ENCODE data around the gene CHCHD3.

Gene CHCHD3

GRCh38 chr7:132797152-132797551 lies 284.7 kb downstream of the CHCHD3 start:
- DNase-seq = no peak

GRCh38 chr7:132793474-132793873 lies 288.4 kb downstream of the CHCHD3 start:
- no peak for DNase-seq

- no peak for DNase-seq
These were observed 290.9 kb downstream of the CHCHD3 start for GRCh38 chr7:132791036-132791435.

- no peak for DNase-seq
These were observed 291.8 kb downstream of the CHCHD3 start for GRCh38 chr7:132790104-132790503.

- no peak for DNase-seq
These were observed 292.6 kb downstream of the CHCHD3 start for GRCh38 chr7:132789281-132789680.

- DNase-seq = no peak
These were observed 296.0 kb downstream of the CHCHD3 start for GRCh38 chr7:132785870-132786269.

- no peak for DNase-seq
These were observed 297.5 kb downstream of the CHCHD3 start for GRCh38 chr7:132784406-132784805.

GRCh38 chr7:132783824-132784223 lies 298.1 kb downstream of the CHCHD3 start:
- peak; percentile 83 for DNase-seq

- peak; percentile 73 for DNase-seq
These were observed 298.9 kb downstream of the CHCHD3 start for GRCh38 chr7:132782777-132783640.

- DNase-seq = no peak
These were observed 301.1 kb downstream of the CHCHD3 start for GRCh38 chr7:132780822-132781221.

- peak; percentile 90 for DNase-seq
These were observed 302.7 kb downstream of the CHCHD3 start for GRCh38 chr7:132779164-132779563.

- DNase-seq = no peak
These were observed 303.1 kb downstream of the CHCHD3 start for GRCh38 chr7:132778761-132779160.

GRCh38 chr7:132777956-132778355 lies 303.9 kb downstream of the CHCHD3 start:
- no peak for DNase-seq

GRCh38 chr7:132777414-132777813 lies 304.5 kb downstream of the CHCHD3 start:
- no peak for DNase-seq

GRCh38 chr7:132776048-132776620 lies 305.8 kb downstream of the CHCHD3 start:
- DNase-seq = no peak

- DNase-seq = no peak
These were observed 308.3 kb downstream of the CHCHD3 start for GRCh38 chr7:132773527-132773956.

- no peak for DNase-seq
These were observed 310.6 kb downstream of the CHCHD3 start for GRCh38 chr7:132771301-132771730.

- DNase-seq = no peak
These were observed 311.8 kb downstream of the CHCHD3 start for GRCh38 chr7:132770055-132770454.

- DNase-seq = no peak
These were observed 312.6 kb downstream of the CHCHD3 start for GRCh38 chr7:132769280-132769679.

- DNase-seq = no peak
These were observed 313.8 kb downstream of the CHCHD3 start for GRCh38 chr7:132768099-132768498.

- DNase-seq = no peak
These were observed 314.5 kb downstream of the CHCHD3 start for GRCh38 chr7:132767378-132767777.

- no peak for DNase-seq
These were observed 315.2 kb downstream of the CHCHD3 start for GRCh38 chr7:132766660-132767059.

- DNase-seq = no peak
These were observed 316.0 kb downstream of the CHCHD3 start for GRCh38 chr7:132765861-132766260.

- DNase-seq = no peak
These were observed 317.1 kb downstream of the CHCHD3 start for GRCh38 chr7:132764762-132765161.

All from NCI-H345 (cell line).